ENCODE results near the gene ATP6V1G1.
"Not testable (repeated sequence)": the region's sequence is repeated elsewhere in the genome, so short reads cannot be mapped to it uniquely, and the experiment has no call there.

Gene ATP6V1G1

GRCh38 chr9:114578134-114578533, 9.4 kb upstream of the ATP6V1G1 start:
- not testable (repeated sequence) for DNase-seq (ENCODE audit: low read depth in 2 of 3, low spot score in 1 of 3)

DNA sequence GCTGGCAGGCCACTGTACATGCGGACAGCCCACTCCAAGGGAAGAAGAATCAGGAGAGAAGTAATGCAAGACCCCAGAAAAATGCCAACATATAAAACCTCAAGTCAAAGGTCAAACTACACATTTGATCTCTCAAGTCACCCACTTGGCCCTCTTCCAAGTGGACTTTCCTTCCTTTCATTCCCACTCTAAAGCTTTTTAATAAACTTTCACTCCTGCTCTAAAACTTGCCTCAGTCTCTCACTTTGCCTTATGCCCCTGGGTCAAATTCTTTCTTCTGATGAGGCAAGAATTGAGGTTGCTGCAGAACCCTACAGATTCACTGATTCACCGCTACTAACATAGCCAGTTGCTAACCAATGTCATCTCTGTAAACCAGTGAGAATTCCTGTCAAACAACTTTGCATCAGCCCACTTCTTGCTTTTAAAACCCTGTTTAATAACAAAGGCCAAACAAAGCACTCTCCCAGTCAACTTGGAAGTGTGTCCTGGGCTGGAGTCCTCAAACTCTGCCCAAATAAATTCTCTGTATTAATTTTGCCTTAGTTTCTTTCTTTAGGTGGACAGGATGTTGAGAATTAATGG, 6.9 kb upstream of the ATP6V1G1 start:
- DNase-seq (ENCODE audit: low read depth in 2 of 3, low spot score in 1 of 3), result no peak

DNA sequence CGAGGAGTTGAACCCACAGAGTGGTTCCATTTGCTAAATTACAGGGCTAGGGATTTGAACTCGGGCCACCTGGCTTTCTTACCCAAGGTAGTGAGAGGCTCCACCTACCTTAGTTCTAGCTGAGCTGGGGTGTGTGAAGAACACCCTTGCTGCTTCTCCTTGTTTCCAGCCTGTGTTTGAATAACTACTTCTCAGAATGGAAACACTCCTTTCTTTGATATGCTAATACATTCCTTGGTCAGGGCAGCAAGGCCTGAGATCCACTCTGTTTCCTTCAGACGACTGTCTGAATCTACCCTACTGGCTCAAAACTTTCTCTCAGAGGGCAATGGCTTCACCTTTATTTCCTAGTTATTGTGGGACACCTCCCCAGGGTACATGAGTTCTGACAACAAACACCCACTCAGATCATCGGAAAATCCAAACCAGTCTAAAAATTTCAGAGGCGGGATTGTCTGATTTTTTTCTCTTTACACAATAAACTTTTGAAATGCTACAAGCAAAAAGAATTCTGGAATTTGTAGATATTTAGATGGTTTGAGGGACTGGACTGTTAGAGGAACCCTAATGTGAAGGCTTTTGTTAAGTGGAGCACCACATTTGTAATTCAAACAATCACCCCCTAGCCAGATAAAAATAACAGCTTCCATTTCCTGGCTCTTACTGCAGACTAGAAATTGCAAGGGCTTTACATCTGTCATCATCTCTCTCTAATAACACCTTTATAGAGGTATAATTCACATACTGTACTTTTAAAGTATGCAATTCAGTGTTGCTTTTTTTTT, 4.0 kb upstream of the ATP6V1G1 start:
- DNase-seq (ENCODE audit: low read depth in 2 of 3, low spot score in 1 of 3), result no peak

- DNase-seq (ENCODE audit: low read depth in 2 of 3, low spot score in 1 of 3), result no peak
Observed at GRCh38 chr9:114588210-114588609, 641 bp downstream of the ATP6V1G1 start.

- DNase-seq (ENCODE audit: low read depth in 2 of 3, low spot score in 1 of 3), result no peak
Observed at GRCh38 chr9:114588651-114589526, 1.3 kb downstream of the ATP6V1G1 start.

- no peak for DNase-seq (ENCODE audit: low read depth in 2 of 3, low spot score in 1 of 3)
Observed at GRCh38 chr9:114590328-114590727, 2.8 kb downstream of the ATP6V1G1 start.

DNA sequence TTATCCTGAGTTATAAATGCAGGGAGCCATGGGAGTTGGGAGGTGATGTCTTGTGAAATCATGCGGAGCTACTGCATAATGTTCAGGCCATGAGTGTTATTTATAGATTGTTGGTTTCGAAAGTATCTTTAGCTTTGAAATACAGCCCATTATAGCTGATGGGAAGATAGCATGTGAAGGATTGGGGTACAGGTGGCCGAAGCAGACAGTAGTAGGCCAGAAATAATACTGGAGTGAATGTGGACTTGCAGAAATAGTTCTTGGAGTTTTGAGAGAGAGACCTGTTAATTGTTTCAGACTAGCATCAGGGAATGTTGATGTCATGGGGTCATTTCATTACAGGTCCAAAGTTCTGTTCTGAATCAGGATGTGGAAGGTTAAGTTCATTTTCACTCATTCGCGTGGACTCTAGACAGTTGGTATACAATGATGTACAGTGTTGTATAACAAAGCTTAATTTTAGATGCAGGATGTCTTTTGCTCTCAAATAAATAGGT, 3.8 kb downstream of the ATP6V1G1 start:
- no peak for DNase-seq (ENCODE audit: low read depth in 2 of 3, low spot score in 1 of 3)

DNA sequence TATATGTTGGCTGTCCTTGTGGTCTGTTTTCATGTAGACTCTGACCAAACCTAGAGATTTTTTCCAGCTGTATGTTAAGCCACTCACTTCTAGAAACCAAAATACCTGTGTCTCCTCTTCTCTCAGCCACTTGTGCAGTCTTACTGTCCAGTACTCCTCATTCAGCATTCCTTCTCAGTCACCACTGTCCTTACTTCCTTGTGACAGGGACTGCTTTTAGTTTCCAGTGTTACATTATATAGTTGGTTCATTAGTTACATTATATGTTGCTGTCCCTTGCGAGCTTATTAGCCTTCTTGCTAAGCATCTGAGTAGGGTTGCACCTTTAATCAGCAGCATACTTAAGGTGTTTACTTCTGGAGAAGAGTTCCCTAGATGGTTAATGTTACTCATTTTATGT, 4.3 kb downstream of the ATP6V1G1 start:
- DNase-seq (ENCODE audit: low read depth in 2 of 3, low spot score in 1 of 3), result no peak

GRCh38 chr9:114592356-114592755, 4.8 kb downstream of the ATP6V1G1 start:
- no peak for DNase-seq (ENCODE audit: low read depth in 2 of 3, low spot score in 1 of 3)

- no peak for DNase-seq (ENCODE audit: low read depth in 2 of 3, low spot score in 1 of 3)
Observed at GRCh38 chr9:114594136-114594535, 6.6 kb downstream of the ATP6V1G1 start.

GRCh38 chr9:114600502-114601248, 13.1 kb downstream of the ATP6V1G1 start:
- DNase-seq (ENCODE audit: low read depth in 2 of 3, low spot score in 1 of 3), result not testable (repeated sequence)

DNA sequence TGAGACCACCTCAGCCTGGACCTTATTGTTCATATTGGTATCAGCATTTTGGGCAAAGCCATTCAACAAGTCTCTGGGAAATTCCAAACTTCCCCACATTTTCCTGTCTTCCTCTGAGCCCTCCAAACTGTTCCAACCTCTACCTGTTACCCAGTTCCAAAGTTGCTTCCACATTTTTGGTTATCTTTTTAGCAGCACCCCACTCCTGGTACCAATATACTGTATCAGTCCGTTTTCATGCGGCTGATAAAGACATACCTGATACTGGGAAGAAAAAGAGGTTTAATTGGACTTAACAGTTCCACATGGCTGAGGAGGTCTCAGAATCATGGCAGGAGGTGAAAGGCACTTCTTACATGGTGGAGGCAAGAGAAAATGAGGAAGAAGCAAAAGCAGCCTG, 14.2 kb downstream of the ATP6V1G1 start:
- DNase-seq (ENCODE audit: low read depth in 2 of 3, low spot score in 1 of 3), result not testable (repeated sequence)

DNA sequence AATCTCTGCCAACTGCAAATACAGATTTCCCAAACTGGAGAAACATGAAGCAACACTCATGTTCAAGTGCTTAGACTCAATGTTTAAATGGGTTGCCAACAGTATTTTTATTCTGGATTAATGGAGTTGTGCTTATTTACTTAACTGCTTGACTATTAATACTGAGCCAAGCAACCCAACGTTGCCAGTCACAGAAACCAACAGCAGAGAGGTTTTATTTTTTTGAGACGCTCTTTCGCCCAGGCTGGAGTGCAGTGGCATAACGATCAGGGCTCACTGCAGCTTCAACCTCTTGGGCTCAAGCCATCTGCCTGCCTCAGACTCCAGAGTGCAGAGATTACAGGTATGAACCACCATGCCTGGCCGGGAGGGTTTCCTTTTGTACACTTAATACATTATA, 15.1 kb downstream of the ATP6V1G1 start:
- DNase-seq (ENCODE audit: low read depth in 2 of 3, low spot score in 1 of 3), result no peak

- no peak for DNase-seq (ENCODE audit: low read depth in 2 of 3, low spot score in 1 of 3)
Observed at GRCh38 chr9:114603248-114603647, 15.7 kb downstream of the ATP6V1G1 start.

DNA sequence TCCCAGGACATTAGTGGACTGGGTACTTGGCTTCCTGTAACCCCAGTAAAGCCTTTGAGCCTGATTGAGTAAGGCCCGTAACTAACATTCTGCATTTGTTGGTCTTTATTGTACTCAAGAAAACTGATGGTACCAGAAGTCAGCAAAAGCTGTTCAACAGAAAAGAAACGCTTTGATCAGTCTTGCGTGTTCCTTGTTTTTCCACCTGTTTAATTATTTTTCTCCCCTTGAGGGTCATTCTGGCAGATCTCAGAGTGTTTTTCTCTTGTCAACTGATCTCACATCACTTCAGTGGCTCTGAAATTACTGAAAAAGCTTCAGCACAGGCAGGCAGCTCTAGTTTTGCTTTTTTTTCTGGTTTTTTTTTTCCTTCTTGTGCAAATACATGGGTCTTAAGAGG, 17.4 kb downstream of the ATP6V1G1 start:
- no peak for DNase-seq (ENCODE audit: low read depth in 2 of 3, low spot score in 1 of 3)

GRCh38 chr9:114606068-114606467, 18.5 kb downstream of the ATP6V1G1 start:
- no peak for DNase-seq (ENCODE audit: low read depth in 2 of 3, low spot score in 1 of 3)

DNA sequence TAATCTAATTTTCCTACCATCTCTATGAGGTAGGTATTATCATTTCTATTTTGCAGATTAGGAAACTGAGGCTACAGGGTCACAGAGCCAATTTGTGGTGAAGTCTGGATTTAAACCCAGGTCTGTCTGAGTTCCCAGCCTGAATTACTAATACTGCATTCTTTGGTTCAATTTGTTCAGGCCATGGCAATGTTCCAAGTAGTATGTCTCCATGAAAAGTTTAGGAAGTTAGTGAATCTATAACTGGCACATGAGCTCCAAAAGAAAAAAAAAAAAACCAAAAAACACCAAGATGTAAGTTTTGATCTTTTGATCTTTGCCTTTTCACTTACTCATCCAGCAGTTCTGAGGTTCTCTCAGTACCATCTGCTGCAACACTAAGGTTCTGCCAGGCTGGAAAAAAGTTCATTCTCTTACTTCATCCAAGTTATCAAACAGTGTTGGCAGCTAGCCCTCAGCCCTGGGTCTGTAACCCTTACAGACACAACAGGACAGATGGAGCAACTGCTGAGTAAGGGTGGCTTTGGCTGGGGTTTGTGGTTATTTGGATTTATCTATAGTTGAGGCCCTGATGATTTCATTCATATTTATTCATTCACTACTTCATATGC, 19.1 kb downstream of the ATP6V1G1 start:
- DNase-seq (ENCODE audit: low read depth in 2 of 3, low spot score in 1 of 3), result no peak

DNA sequence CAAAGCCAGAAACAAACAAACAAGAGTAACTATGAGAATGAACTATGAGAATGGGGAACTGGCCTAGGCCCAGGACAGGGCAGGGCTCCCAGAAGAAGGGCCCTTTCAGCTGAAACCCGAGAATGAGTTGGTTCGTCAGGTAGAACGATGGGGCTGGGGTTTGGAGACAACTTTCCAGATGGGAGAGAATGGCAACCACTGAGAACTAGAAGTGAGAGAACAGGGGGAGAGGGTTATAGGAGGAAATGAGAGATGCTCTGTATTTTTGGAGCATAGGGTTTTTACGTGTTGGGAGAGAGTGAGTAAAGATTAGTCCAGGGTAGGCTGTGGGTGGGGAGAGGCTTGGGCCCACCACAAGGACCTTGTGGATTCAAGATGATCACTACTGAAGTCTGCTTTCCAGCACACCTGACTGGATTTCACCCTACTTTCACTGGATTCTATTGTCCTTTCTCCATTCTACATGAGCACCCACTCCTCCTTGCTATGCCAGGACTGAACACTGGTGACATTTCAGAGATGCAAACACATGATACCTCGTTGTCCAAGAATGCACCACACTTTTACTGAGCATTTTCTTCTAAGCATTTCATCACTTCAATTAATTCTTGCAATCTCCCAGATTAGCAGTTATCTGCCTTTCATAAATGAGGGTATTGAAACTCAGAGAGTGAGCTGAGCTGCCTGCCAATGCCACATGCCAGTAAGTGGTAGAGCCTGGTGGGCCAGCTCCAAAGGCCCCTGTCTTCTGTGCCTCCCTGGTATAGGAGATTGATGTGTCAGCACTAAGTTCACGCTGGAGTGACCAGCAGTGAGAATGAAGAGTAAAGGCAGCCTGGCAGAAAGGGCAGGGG, 20.3 kb downstream of the ATP6V1G1 start:
- no peak for DNase-seq (ENCODE audit: low read depth in 2 of 3, low spot score in 1 of 3)

DNA sequence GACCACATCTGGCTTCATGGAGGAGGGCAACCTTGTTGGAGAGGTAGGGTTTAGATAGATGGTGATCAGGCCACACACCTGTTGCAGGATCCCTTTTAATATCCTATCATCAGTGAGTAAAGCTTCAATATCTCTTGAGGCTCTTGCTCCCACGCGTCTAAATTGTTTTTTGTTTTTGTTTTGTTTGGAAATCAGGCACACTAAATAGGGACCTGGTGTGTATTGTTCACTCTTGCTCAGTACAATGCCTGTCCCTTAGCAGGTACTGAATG, 20.9 kb downstream of the ATP6V1G1 start:
- no peak for DNase-seq (ENCODE audit: low read depth in 2 of 3, low spot score in 1 of 3)

Data from stimulated activated CD4-positive, alpha-beta T cell treated with anti-CD3 and anti-CD28 coated beads, Interleukin-12 subunit alpha, Interleukin-12 subunit beta, amount 100 ng/mL, for 48 hours (primary cell).